NT2/D1 (cell line): ENCODE results near the gene ADAM8.

Experiments used
- SUZ12 ChIP-seq: IDR thresholded peaks from 2 replicates; pipeline ENCODE4 v1.6.1; 2011; ENCODE audit not compliant: insufficient read length, insufficient read depth; ENCODE audit errors: extremely low read depth
- YY1 ChIP-seq: IDR thresholded peaks from 2 replicates; pipeline ENCODE4 v1.6.1; 2011; ENCODE audit not compliant: insufficient read length, insufficient read depth
- ZNF274 ChIP-seq: IDR thresholded peaks from 2 replicates; pipeline ENCODE4 v1.6.1; 2011; ENCODE audit warnings: mild to moderate bottlenecking, low read depth, low read length

- no peak for TF ChIP-seq YY1
- no peak for TF ChIP-seq ZNF274
- no peak for TF ChIP-seq SUZ12
These were observed 24.5 kb downstream of the ADAM8 start for GRCh38 chr10:133252223-133252552.
